ENCODE measurements around the gene ADRM1.

ADRM1 gene

GRCh38 chr20:62325172-62325905 is 22.5 kb downstream of the ADRM1 start:
- DNase-seq (ENCODE audit: low spot score), result no peak

GRCh38 chr20:62326559-62326958 is 23.8 kb downstream of the ADRM1 start:
- DNase-seq (ENCODE audit: low spot score), result no peak

- DNase-seq (ENCODE audit: low spot score), result no peak
Measured at GRCh38 chr20:62326959-62327725, 24.3 kb downstream of the ADRM1 start.

GRCh38 chr20:62327726-62328495 is 25.1 kb downstream of the ADRM1 start:
- no peak for DNase-seq (ENCODE audit: low spot score)

- DNase-seq (ENCODE audit: low spot score), result no peak
Measured at GRCh38 chr20:62328684-62329388, 26.0 kb downstream of the ADRM1 start.

- DNase-seq (ENCODE audit: low spot score), result no peak
Measured at GRCh38 chr20:62329389-62330377, 26.9 kb downstream of the ADRM1 start.

- no peak for DNase-seq (ENCODE audit: low spot score)
Measured at GRCh38 chr20:62330576-62331317, 27.9 kb downstream of the ADRM1 start.

GRCh38 chr20:62331347-62331746 is 28.6 kb downstream of the ADRM1 start:
- no peak for DNase-seq (ENCODE audit: low spot score)

- DNase-seq (ENCODE audit: low spot score), result no peak
Measured at GRCh38 chr20:62332421-62332820, 29.6 kb downstream of the ADRM1 start.

GRCh38 chr20:62332989-62333819 is 30.4 kb downstream of the ADRM1 start:
- DNase-seq (ENCODE audit: low spot score), result no peak

GRCh38 chr20:62333820-62334595 is 31.2 kb downstream of the ADRM1 start:
- no peak for DNase-seq (ENCODE audit: low spot score)

GRCh38 chr20:62334881-62335280 is 32.1 kb downstream of the ADRM1 start:
- no peak for DNase-seq (ENCODE audit: low spot score)

GRCh38 chr20:62335532-62335931 is 32.7 kb downstream of the ADRM1 start:
- no peak for DNase-seq (ENCODE audit: low spot score)

- DNase-seq (ENCODE audit: low spot score), result no peak
Measured at GRCh38 chr20:62336329-62336728, 33.5 kb downstream of the ADRM1 start.

GRCh38 chr20:62336775-62337557 is 34.2 kb downstream of the ADRM1 start:
- no peak for DNase-seq (ENCODE audit: low spot score)

GRCh38 chr20:62337558-62338293 is 34.9 kb downstream of the ADRM1 start:
- DNase-seq (ENCODE audit: low spot score), result peak; percentile 80

- DNase-seq (ENCODE audit: low spot score), result no peak
Measured at GRCh38 chr20:62338294-62338620, 35.5 kb downstream of the ADRM1 start.
